DMS153 (cell line): ENCODE results near the gene SMIM41.
A peak's percentile ranks its signal among the peaks of the same experiment; 100 is the strongest.

ENCODE experiments used
- DNase-seq: peaks from one replicate; lab custom pipeline; 2025; lab: John Stamatoyannopoulos, UW

SMIM41 gene

DNA sequence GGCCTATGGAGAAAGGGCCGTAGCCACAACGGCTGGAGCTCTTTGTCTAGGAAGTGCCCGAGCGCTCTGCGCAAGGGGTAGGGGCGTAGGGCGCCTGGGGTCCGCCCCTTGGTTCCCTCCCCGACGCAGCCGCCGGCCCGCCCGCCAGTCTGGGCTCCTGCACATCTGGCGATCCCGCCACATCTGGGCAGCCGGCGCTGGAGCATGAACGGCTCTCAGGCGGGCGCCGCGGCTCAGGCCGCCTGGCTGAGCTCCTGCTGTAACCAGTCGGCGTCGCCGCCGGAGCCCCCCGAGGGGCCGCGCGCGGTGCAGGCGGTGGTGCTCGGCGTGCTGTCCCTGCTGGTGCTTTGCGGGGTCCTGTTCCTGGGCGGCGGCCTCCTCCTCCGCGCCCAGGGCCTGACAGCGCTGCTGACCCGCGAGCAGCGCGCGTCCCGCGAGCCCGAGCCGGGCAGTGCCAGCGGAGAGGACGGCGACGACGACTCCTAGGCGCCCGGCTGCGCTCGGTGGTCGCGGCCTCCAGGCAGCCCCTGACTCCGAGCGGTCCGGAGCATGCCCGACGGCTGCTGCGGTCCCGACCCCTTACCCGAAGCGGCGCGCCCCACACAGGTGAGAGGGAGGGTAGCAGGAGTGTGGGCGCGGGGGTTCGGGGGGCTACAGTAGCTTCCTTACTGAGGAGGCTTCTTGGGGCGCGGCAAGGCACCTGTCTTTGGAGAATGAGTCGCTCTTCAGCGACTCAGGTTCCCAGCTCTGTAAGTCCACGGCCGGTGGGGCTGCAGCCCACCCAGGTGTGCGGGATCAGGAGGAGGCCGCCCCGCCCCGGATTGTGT, at the start of gene SMIM41:
TSS of gene SMIM41 (plus strand) at position 129 of the 827 bp plus-strand sequence. CDS start at position 205, 76 bp downstream.
- no peak for DNase-seq

DNA sequence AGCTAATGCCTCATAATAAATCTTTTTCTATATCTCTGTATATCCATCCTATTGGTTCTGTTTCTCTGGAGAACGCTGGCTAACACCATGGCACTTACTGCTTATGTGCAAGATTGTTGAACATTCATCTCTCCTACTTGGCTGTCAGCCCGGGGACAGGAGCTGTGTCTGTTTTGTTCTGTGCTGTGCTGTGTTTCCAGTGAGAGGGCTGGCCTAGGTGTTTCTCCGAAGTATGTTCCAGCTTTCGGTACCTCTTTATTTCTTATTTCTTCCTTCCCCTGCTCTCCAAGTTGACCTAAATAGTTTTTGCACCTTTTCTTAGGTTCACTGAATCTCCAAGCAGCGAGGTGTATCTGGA, 47.1 kb upstream of the SMIM41 start:
- DNase-seq: no peak

DNA sequence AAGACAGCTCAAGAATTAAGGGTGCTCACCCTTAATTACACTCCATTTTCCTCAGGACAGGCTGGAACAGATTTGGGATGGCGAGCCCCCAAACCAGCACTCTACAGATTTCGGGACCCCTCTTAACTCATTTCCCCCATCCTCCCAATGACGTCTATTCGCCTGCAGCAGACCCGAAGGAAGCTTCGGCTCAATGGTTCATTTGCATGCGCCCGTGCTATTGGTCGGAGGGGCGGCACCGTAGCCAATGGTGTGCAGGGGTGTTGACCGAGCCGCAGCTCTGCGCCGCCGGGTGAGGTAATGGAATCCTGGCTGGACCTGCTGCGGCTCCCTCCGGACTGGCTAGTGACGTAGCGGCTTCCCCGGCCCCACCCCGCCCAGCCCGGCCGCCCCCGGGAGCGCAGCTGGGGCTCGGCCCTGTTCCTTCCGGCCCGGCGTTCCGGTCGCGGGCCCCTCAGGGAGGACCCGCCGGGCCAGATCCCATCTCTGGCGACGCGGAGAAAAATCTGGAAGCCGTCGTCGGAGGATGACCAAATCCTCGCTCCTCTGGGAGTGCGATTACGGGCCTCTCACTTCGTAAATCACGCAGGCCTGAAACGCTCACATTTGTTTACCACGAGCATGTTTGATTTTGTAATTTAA, 46.6 kb upstream of the SMIM41 start:
- DNase-seq: peak; percentile 95

DNA sequence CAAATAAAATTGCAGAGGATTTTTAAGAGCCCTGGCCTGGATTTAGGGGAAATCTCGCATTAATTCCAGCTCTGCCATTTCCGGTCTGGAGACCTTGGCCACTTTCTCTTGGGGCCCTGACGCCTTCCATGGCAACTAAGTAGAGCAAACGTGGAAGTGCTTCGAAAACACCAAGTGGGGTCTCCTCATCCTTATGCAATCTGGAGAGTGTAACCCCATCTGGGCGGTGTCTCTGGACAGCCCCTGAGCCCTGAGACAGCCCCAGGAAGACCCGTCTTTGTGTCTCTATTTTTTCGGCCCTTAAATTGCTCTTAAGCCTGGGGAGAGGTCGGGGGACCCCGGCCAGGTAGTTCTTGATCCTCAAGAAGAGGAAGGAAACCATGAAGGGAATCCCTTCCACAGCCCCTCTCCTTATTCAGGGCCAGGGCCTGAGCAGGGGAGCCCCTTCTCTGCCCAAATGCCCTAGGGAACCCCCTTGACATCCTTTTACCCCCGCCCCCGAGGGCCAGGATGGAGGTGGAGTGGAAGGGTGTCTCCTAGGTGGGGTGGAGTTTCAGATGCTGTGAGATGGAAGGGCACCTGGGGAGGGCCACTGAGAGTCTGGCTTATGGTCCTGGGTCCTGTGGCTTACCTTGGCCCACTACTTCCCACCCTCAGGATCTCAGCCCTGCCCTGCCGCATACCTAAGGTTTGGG, 45.9 kb upstream of the SMIM41 start:
- DNase-seq: no peak

DNA sequence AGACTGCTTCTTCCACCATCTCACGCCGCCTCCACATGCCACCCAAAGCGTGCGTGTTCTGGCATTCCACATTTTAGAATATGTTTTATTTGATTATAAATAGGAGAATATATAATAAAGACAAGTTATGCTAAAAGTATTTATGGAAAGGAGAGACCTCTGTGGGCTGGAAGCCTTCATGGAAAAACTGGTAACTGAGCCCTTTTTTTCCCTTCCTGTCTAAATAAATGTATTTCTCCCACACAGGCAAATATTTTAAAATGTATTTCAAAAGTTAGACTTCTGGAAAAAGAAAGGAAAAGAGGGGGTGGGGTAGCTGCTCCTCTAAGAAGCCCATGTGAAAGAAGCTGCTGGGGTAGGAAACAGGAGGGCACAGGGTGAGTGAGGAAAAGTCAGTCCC, 44.3 kb upstream of the SMIM41 start:
- no peak for DNase-seq

DNA sequence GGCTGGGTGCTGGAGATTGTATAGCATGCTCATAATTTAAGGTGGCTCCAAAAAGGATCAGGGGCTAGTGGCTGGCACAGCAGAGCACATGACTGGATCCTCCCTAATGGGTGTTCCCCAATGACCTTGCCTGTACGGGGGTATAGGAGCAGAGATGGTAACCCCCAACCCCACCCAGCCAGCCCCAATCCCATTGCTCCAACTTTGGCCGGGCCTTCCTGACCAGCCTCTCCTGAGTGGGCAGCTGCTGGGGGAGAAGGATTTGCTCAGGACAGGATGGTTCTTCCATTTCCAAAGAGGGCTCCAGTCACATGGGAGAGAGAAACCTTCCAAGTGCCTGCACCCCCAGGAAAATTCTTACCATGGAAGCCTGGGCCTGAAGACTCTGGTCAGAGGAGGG, 43.6 kb upstream of the SMIM41 start:
- DNase-seq: no peak

DNA sequence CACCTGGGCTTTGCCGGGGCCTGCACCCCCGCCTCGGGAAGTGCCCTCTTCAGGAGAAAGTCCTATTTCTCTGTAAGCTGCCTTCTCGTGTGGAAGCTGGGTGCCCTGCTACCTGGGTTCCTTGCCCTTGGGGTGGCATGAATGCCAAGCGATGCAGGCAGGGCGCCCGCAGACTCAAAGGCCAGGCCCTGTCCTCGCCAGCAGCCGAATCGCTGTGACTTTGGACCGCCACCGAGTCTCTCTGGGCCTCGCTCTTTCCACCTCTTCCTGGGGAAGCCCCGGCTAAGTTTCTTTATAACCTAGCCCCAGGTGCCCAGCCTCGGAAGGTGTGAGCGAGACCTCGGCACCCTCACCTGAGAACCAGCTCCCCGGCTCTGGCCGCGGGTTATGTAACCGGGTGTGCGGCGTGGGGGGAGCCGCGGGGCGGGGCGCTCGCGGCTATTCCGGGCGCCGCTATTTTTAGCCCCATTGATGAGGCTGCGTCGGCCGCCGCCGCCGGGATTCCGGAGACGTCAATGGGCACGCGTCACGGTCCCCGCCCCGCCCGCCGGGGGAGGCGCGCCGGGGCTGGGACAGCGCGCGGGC, 42.8 kb upstream of the SMIM41 start:
- DNase-seq: peak; percentile 63

DNA sequence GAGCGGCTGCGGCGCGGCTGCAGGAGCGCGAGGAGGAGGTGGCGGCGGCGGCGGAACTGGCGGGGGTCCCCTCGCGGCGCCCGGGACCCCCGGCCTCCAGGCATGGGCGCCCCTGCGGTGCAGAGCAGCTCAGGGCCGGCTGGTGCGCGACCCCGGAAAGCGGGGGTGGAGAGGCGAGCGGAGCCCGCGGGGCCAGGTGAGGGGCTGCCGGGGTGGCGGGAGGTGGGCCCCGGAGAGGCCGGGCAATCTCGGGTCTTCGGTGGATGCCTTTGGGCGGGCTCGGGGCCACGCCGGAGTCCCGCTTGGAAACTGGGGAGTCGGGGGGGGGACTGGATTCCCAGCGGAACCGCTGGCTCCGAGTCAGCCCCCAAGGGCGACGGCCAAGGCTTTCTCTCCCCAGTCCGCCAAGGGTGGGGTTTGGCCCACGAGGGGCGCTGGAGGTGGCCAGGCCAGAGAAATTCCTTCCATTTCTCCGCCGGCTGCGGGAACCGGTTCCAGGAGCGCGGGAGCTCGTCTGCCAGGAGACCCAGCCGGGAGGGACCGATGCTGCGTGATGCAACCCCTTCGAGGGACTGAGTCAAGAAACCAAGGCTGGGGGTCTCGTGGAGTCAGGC, 42.1 kb upstream of the SMIM41 start:
- DNase-seq: no peak

DNA sequence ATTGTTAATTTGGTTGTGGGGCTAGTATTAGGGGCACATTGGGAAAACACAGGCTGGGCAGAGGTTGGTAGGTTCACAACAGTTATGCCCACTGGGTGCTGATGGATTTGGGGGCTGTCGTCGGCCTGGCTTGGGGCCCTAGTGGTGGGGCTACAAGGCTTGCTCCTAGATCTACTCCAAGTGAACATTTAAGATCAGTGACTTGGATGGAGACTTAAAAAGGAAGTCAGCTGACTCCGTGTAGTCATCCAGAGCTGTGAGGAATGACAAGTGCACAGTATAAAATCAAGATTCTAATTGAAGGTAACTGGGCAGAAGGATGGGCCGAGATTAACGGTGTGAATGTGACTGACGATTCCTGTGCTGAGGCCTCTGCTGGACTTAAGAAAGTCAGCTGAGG, 41.1 kb upstream of the SMIM41 start:
- no peak for DNase-seq

DNA sequence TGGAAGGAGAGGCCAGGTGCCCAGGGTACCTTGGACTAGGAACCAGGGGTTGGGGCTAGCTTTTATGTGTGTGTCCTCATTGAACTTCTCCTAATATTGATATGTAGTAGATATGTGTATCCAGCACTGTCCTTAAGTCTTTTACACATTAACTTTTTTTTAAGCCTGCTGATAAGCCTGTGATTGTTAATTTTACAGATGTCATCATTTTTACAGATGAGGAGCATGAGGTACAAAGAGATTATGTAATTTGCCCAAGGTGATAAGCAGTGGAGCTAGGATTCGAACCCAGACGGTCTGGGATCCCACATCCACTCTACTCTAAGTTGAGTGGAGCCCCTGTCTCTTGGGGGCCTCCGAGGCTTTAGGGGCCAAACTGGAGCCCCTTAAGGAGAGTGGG, 38.5 kb upstream of the SMIM41 start:
- no peak for DNase-seq

DNA sequence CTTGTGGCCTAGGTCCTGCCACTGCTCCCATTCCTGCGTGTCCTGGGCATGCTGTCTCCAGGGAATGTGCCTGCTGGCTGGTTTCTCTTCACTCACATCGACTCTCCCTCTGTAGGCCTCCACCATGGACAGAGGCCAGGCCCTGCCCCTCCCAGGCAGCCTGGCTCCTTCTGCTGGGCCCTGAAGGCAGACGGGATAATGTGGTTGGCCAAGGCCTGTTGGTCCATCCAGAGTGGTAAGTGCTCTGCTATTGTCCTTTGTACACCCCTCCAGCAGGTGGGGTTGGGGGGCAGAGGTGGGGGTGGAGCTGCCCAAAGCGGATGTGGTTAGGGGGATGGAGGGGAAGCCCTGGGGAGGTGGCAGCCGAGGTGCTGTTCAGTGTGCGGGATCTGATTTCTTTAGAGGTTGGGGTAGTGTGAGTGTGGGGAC, 37.8 kb upstream of the SMIM41 start:
- no peak for DNase-seq

DNA sequence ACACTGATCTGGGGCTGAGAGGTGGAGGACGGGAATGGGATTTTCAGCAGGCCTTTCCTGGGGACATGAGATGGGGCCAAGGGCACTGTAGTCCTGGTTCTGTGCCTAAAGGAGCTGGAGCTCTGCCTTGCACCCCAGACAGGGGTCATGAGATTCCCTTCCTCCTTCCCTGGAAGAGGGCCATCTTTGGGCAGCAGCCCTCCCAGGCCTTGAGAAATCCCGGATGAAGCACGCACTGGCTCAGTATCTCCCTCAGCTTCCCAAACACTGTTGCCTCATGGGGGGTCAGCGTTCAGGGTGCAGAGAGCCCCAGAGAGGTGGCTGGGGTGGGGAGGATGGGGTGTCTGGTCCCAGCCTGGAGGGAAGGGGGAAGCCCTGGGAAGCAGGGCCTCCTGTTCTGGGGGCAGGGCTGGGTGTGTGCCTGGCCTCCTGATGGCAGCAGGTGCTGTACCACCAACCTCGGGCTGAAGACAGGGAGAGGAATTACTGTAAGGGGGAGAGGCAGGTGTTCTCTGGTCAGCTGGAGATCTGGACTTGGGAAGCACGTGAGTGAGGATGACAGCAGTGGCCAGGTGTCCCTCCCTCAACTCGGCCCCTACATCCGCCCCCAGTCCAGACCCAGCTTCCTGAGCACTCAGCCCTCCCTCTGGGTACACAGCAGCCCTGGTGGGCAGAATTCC, 36.7 kb upstream of the SMIM41 start:
- DNase-seq: no peak

DNA sequence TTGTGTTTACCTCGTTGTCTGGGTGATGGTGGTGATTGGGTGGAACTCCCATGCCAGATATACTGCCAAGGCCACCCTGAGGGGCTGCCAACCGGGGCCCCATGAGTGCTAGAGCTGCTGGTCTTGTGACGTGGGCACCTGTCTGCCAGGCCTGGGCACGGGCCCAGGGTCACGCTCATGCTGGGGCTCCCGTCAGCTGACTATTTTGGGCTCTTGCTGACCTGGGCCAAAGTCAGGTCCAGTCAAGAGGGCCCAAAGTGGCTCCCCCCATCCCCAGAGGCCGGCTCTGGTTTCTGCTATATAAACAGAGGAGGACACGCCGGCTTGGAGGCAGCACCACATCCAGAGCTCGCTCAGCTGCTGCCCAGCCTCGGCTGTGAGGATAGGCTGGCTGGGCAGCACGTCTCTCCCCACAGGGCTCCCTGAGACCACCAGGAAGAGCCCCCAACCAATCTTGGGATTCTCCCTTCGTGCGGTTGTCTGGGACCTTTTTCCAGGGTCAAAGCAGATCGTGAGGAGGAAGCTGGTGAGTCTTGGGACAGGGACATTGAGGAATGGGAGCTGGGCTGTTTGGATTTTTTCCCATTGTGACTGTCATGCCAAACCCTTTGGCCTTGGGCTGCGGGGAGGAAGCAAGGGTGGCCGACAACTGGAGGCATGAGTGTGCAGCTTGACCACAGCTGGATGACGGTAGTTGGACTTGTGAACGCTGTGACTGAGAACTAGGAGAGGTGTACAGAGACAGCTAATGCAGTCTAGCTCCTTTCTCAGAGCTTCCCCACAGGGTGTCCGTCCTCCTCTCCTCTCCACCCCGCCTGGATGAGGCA, 35.9 kb upstream of the SMIM41 start:
- DNase-seq: no peak

DNA sequence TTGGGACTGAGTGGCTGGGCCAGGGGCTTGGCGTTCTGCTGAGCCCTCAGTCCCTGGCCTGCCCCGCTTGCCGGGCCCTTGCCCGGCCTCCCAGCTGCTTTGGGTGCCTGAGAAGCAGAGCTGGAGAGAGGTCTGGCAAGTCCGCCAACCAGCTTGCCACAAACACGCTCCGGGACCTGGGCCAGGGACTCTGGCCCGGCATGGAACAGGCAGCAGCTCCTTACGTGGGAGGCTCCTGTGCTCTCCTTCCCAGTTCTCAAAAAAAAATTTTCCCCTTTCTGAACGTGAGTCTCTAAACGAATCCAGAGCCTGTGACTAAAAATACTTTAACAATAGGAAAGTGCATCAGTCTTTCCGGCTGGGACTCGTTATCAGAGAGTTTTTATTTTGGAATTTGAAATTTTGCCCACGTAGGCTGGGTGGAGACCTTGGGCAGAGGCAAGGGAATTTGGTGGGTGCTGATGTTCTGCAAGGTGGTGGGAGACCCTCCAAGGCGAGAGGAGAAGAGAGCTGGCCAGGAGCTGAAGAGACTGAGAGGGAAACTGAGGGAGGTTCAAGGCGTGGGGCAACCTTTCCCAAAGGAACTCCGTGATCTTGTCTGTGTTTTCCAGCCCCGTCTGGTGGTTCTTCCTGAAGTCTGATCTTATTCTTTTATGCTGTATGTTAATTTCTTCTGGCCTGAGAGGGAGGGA, 35.1 kb upstream of the SMIM41 start:
- no peak for DNase-seq

DNA sequence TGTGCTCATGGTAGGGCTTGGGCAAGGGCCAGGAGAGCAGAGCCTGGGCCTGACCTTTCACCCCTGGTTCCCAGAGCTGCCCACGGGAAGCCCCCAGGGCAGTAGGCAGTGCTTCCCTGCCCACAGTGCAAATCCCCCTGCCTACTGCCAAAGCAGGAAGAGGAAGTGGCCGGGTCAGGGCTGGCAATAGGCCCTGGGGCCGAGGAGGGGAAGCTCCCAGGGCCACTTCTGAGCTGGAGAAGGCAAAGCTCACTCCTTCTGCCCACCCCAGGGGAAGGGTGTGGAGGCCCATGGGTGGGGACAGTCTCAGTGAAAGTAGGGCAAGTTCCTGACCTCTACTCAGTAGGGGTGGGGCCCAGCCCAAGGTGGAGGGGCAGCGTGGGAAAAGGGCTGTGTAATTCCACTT, 33.7 kb upstream of the SMIM41 start:
- DNase-seq: no peak

DNA sequence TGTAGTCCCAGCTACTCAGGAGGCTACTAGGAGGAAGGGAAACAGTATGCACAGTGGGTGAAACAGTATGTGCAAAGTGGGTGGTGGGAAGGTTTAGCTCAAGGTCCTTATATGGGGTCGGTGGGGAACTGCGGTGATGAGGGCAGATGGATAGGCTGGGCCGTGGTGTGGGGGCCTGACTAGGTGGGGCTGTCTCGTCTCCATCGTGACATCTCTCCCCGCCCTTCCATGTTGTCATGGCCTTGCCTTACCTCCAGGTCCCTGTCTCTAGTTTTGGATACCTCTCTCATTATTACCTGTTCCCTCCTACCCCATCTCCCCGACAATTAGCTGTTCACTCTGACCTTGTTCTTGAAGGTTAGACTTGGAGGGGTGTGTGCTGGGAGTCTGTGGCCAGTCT, 32.6 kb upstream of the SMIM41 start:
- no peak for DNase-seq

DNA sequence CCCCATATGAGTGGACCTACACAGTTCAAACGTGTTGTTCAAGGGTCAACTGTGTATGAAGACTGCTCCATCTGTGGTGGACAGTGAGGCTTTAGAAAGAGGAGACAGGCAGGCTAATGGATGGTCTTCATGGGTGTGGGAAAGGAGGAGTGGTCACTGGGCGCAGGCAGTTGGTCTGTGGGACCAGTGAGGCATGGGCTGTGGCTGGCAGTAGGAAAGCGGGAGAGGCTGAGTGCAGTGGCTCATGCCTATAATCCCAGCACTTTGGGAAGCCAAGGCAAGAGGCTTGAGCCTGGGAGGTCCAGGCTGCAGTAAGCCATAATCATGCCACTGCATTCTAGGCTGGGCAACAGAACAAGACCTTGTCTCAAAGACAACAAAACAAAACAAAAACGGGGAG, 30.2 kb upstream of the SMIM41 start:
- DNase-seq: no peak

DNA sequence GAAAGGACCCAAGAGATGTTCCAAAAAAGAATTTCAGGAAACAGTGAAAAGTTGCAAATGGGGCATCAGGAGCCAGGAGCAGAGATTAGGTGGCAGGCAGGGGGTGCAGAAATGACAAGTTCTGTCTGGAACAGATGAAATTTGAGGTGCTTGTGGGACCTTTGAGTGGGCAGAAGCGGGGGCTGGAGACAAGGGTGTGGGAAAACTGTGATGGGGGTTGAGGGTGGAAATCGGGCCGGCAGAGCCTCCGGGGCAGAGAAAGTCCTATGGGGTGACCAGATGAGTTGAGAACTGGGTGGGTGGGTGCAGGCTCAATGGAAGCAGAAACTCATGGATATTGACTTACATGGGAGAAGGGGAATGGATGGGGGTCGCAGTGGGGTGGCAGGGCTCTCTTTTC, 29.8 kb upstream of the SMIM41 start:
- no peak for DNase-seq

DNA sequence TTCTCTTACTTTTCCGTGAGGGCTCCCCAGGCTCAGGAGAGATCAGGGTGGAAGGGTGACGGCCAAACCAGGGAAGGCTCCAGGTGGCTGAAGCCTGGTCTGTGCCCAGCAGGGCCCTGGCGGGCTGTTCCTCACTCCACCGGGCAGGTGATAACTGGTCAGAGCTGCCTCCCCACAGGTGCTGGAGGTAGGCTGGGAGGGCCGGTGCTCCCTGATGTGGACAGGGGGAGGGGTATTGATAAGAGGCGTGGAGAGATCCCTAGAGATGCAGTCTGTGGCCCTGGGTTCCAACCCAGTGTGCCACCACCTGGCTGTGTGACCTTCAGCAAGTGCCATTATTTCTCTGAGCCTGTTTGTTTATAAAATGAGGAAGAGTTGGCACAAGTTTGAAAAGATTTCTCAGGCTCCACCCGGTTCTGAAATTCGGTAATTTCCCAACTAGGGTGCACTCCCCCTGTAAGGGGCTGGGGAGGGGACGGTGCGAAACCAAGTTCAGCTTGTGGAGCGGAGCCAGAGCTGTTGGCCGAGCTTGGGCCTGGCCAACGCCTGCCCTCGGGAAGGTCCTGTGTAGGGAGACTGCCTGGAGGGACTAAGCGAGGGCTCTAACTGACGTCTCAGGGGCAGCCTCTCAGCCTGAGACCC, 29.3 kb upstream of the SMIM41 start:
- peak; percentile 7 for DNase-seq
